A549 (cell line): ENCODE data around the gene EGFLAM. TPM values are rescaled to one million over a fixed set of nuclear protein-coding genes. Genes with fewer than 3 reads are reported as not detected.

Experiments
- ATAC-seq, 2 experiments: fragments of 200-7000 bp in 1 of 2; fragments of >200 bp in 1 of 2; cut with Nextera tagmentation in 1 of 2; cut with Tn5 transposase in 1 of 2; 3 replicates each; pipeline versions ENCODE4 v1.8.0 to v1.9.1; 2018 to 2020; ENCODE audit warnings: mild to moderate bottlenecking in 1 of 2, moderate library complexity in 1 of 2
- CTCF ChIA-PET: fragments of 300-600 bp; sonication (Branson Sonifier 250); formaldehyde crosslinking; extraction: SDS; loops from one replicate; lab custom pipeline; 2021; ENCODE audit warnings: antibody characterized with exemption, inconsistent platforms; lab: Yijun Ruan, JAX
- POLR2A ChIA-PET: fragments of 350-600 bp; formaldehyde crosslinking; extraction: SDS; loops from one replicate; lab custom pipeline; 2021; ENCODE audit warnings: antibody characterized with exemption, inconsistent platforms; lab: Yijun Ruan, JAX
- DNase-seq, 2 experiments: peaks; one replicate each; pipeline versions ENCODE4 v3.0.0 to v3.0.0-alpha.2; 2011 to 2016; ENCODE audit warnings: low read depth in 1 of 2, low spot score in 1 of 2
- FAIRE-seq: peaks from 2 replicates; lab custom pipeline; 2011; peaks lifted over from hg19 to GRCh38; lab: Jason Lieb, UNC
- H3K27ac ChIP-seq, 2 experiments: fragments of >200 bp; sonication (Bioruptor Twin); formaldehyde crosslinking; 3 replicates each; pipeline ENCODE4 v1.5.1; 2016 to 2017
- H3K4me1 ChIP-seq: fragments of >200 bp; sonication (Bioruptor Twin); formaldehyde crosslinking; 3 replicates; pipeline ENCODE4 v1.6.1; 2016
- H3K4me2 ChIP-seq: fragments of >200 bp; sonication (Bioruptor Twin); formaldehyde crosslinking; 3 replicates; pipeline ENCODE4 v1.6.1; 2016
- H3K4me3 ChIP-seq: fragments of >200 bp; sonication (Bioruptor Twin); formaldehyde crosslinking; 3 replicates; pipeline ENCODE4 v1.5.1; 2016
- H3K9me3 ChIP-seq: fragments of >200 bp; sonication (Bioruptor Twin); formaldehyde crosslinking; 3 replicates; pipeline ENCODE4 v1.6.1; 2016
- BHLHE40 ChIP-seq: IDR thresholded peaks from 2 replicates; pipeline ENCODE4 v1.6.1; 2012; ENCODE audit warnings: low read depth, low read length, inconsistent platforms
- CBX2 ChIP-seq: fragments of 200-600 bp; sonication (generic); IDR thresholded peaks from 2 replicates; pipeline ENCODE4 v1.6.1; 2016; ENCODE audit warnings: low read depth, mild to moderate bottlenecking, borderline replicate concordance
- CBX8 ChIP-seq: fragments of 200-600 bp; sonication (generic); IDR thresholded peaks from 2 replicates; pipeline ENCODE4 v1.6.1; 2016
- CEBPB ChIP-seq, 2 experiments: fragments of >200 bp in 1 of 2; sonication (Bioruptor Twin) in 1 of 2; formaldehyde crosslinking in 1 of 2; IDR thresholded peaks; 2 replicates each; pipeline ENCODE4 v1.6.1; 2012 to 2016
- CHD4 ChIP-seq: fragments of 200-600 bp; sonication (generic); IDR thresholded peaks from 2 replicates; pipeline ENCODE4 v1.6.1; 2016; ENCODE audit warnings: antibody characterized with exemption, mild to moderate bottlenecking, borderline replicate concordance
- CTCF ChIP-seq: fragments of >200 bp; sonication (Bioruptor Twin); formaldehyde crosslinking; IDR thresholded peaks from 3 replicates; pipeline ENCODE4 v1.5.1; 2016
- E2F6 ChIP-seq: IDR thresholded peaks from 2 replicates; pipeline ENCODE4 v1.6.1; 2012; ENCODE audit warnings: low read depth, borderline replicate concordance
- EHF ChIP-seq: fragments of 250-450 bp; sonication (Bioruptor Pico); IDR thresholded peaks from 2 replicates; pipeline ENCODE4 v1.5.0; 2020; ENCODE audit warnings: mild to moderate bottlenecking
- ELK1 ChIP-seq: fragments of 150-350 bp; IDR thresholded peaks from 2 replicates; pipeline ENCODE4 v1.6.1; 2014; ENCODE audit warnings: low read depth, mild to moderate bottlenecking, low read length
- GATA3 ChIP-seq: IDR thresholded peaks from 2 replicates; pipeline ENCODE4 v1.6.1; 2012; ENCODE audit warnings: borderline replicate concordance
- HDAC2 ChIP-seq: fragments of 200-600 bp; sonication (generic); IDR thresholded peaks from 2 replicates; pipeline ENCODE4 v1.6.1; 2016
- HEYL ChIP-seq: fragments of 250-450 bp; sonication (Bioruptor Pico); IDR thresholded peaks from 2 replicates; pipeline ENCODE4 v1.8.0; 2021; ENCODE audit warnings: mild to moderate bottlenecking, moderate library complexity
- HOXB5 ChIP-seq: fragments of 250-450 bp; sonication (Bioruptor Pico); IDR thresholded peaks from 2 replicates; pipeline ENCODE4 v1.5.0; 2020; ENCODE audit warnings: mild to moderate bottlenecking, moderate library complexity
- JUN ChIP-seq, 2 experiments: fragments of >200 bp; sonication (Bioruptor Twin); formaldehyde crosslinking; IDR thresholded peaks; 2 replicates in 1 of 2; 3 replicates in 1 of 2; pipeline ENCODE4 v1.6.1; 2016 to 2017
- KDM5A ChIP-seq: fragments of 200-600 bp; sonication (generic); IDR thresholded peaks from 2 replicates; pipeline ENCODE4 v1.6.1; 2016; ENCODE audit warnings: antibody characterized with exemption, mild to moderate bottlenecking
- MAFK ChIP-seq: fragments of 450-650 bp; IDR thresholded peaks from 2 replicates; pipeline ENCODE4 v1.6.1; 2014; ENCODE audit not compliant: partially characterized antibody
- PHF8 ChIP-seq: fragments of 200-600 bp; sonication (generic); IDR thresholded peaks from 2 replicates; pipeline ENCODE4 v1.6.1; 2016; ENCODE audit warnings: low read depth, mild to moderate bottlenecking, antibody characterized with exemption, moderate library complexity, borderline replicate concordance
- POLR2A ChIP-seq: IDR thresholded peaks from 2 replicates; pipeline ENCODE4 v1.6.1; 2012; ENCODE audit warnings: mild to moderate bottlenecking, low read length
- POLR2AphosphoS2 ChIP-seq: conservative IDR thresholded peaks from 2 replicates; pipeline ENCODE4 v1.6.1; 2012; ENCODE audit warnings: low read length, improper control_type of control experiment, inconsistent platforms
- RARB ChIP-seq: fragments of 250-450 bp; sonication (Bioruptor Pico); IDR thresholded peaks from 2 replicates; pipeline ENCODE4 v1.8.0; 2021; ENCODE audit warnings: mild to moderate bottlenecking, moderate library complexity
- RFX5 ChIP-seq: fragments of 450-650 bp; IDR thresholded peaks from 2 replicates; pipeline ENCODE4 v1.7.1; 2014; ENCODE audit warnings: antibody characterized with exemption, mild to moderate bottlenecking, moderate library complexity
- RNF2 ChIP-seq: fragments of 200-600 bp; sonication (generic); IDR thresholded peaks from 2 replicates; pipeline ENCODE4 v1.6.1; 2016; ENCODE audit warnings: low read depth, mild to moderate bottlenecking, antibody characterized with exemption, moderate library complexity, borderline replicate concordance
- SREBF2 ChIP-seq: fragments of 450-650 bp; IDR thresholded peaks from 2 replicates; pipeline ENCODE4 v1.6.1; 2014; ENCODE audit warnings: mild to moderate bottlenecking, moderate library complexity
- TFCP2L1 ChIP-seq: fragments of 250-450 bp; sonication (Bioruptor Pico); IDR thresholded peaks from 2 replicates; pipeline ENCODE4 v1.5.0; 2021; ENCODE audit warnings: mild to moderate bottlenecking
- ZFP36 ChIP-seq: fragments of 450-650 bp; IDR thresholded peaks from 2 replicates; pipeline ENCODE4 v1.6.1; 2014; ENCODE audit warnings: borderline replicate concordance; ENCODE audit not compliant: partially characterized antibody
- ZNF302 ChIP-seq: fragments of 250-450 bp; sonication (Bioruptor Pico); IDR thresholded peaks from 2 replicates; pipeline ENCODE4 v1.9.0; 2021; ENCODE audit warnings: inconsistent platforms, mild to moderate bottlenecking, moderate library complexity
- ZSCAN20 ChIP-seq: fragments of 250-450 bp; sonication (Bioruptor Pico); IDR thresholded peaks from 2 replicates; pipeline ENCODE4 v1.8.0; 2022; ENCODE audit warnings: mild to moderate bottlenecking, moderate library complexity
- WGBS: methylation state at CpG from one replicate; pipeline ENCODE4 v1.1.6; 2017; ENCODE audit errors: missing lambda C conversion rate; 5-methylcytosine and 5-hydroxymethylcytosine counted together
- polyA plus RNA-seq, 4 experiments: library from polyadenylated mRNA; depleted of rRNA in 3 of 4; stranded (reverse); fragments of >200 nt; fragmentation: RNase III in 1 of 4; extraction: RNeasy Plus Mini Kit Qiagen cat#74134 plus additional on column Dnase treatment in 1 of 4; gene quantifications; 2 replicates in 3 of 4; 3 replicates in 1 of 4; pipeline ENCODE4 v1.2.3, GENCODE V29; 2011 to 2017
- TF ChIP-seq, protein P1 (sequence below): IDR thresholded peaks from 2 replicates; pipeline ENCODE4 v1.6.1; 2012
- TF ChIP-seq, protein P2 (sequence below): fragments of >200 bp; sonication (Bioruptor Twin); formaldehyde crosslinking; IDR thresholded peaks from 2 replicates; pipeline ENCODE4 v1.6.1; 2016
- TF ChIP-seq, protein P3 (sequence below): fragments of 450-650 bp; IDR thresholded peaks from 2 replicates; pipeline ENCODE4 v1.6.1; 2014; ENCODE audit warnings: antibody characterized with exemption

The EGFLAM gene
- polyA plus RNA-seq, 2 of the 4 experiments (the other 2 are of a cell fraction): 0.13 TPM; not detected in 1

DNA sequence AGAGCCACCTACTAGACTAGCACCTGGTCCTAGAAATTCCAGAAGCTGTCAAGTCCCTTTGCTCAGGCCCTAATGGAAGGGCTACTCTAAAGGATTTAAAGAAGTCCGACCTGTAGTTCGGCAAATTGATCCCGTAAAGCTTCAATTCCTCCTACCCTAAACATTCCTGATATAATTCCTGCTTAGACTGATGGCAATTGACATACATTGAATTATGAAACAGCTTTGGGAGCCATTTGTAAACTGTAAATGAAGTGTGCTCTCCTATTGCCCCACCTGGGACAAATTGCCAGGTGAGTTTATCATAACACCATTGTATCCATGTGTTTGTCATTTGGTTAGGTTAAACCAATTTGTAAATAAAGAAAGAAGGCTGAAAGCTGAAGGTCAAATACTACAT lies 104.4 kb downstream of the EGFLAM start:
- TF ChIP-seq HOXB5: no peak
- no peak for TF ChIP-seq POLR2A
- TF ChIP-seq HEYL (CRISPR knock-in tag): no peak
- TF ChIP-seq MAFK: no peak
- TF ChIP-seq, protein P1, sequence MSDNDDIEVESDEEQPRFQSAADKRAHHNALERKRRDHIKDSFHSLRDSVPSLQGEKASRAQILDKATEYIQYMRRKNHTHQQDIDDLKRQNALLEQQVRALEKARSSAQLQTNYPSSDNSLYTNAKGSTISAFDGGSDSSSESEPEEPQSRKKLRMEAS: no peak
- no peak for TF ChIP-seq PHF8
- TF ChIP-seq RARB: no peak
- TF ChIP-seq SREBF2: no peak
- no peak for TF ChIP-seq TFCP2L1 (CRISPR knock-in tag)
- no peak for TF ChIP-seq RFX5
- TF ChIP-seq, protein P2, sequence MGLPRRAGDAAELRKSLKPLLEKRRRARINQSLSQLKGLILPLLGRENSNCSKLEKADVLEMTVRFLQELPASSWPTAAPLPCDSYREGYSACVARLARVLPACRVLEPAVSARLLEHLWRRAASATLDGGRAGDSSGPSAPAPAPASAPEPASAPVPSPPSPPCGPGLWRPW: no peak
- no peak for TF ChIP-seq JUN (IDR thresholded peaks at IDR 0.05)
- Histone ChIP-seq H3K4me2 (no peak overlapping the region), H3K4me1 (no peaks in the 10 kb centered on the region), H3K27ac (no peak overlapping the region), H3K4me3 (no peak overlapping the region), H3K9me3 (no peaks in the 10 kb centered on the region)
- WGBS: 29% methylated on average over 3 of the region's 3 CpGs
- ChIA-PET POLR2A (no interaction called here), CTCF (interaction anchor here (1.2 to 2.6 kb wide), 4 partner anchors 14 to 97 kb away, joined by 4 to 12 read pairs (median 6); no protein-coding TSS in a partner anchor)
- DNase-seq (no peak), FAIRE-seq (no peak), ATAC-seq (no peak)

GRCh38 chr5:38364825-38365224 lies 106.5 kb downstream of the EGFLAM start:
- CTCF ChIA-PET: interaction anchor here (1.1 to 3.3 kb wide), 3 partner anchors 11 to 56 kb away, joined by 3 to 17 read pairs (median 3); no protein-coding TSS in a partner anchor
- Histone ChIP-seq H3K4me3 (no peak overlapping the region), H3K4me2 (no peak overlapping the region), H3K9me3 (no peaks in the 10 kb centered on the region)
- WGBS: 0% methylated on average over 2 of the region's 2 CpGs
- DNase-seq (no peak), ATAC-seq (no peak)
- no peak for TF ChIP-seq ZSCAN20 (CRISPR knock-in tag)
- TF ChIP-seq, protein P3, sequence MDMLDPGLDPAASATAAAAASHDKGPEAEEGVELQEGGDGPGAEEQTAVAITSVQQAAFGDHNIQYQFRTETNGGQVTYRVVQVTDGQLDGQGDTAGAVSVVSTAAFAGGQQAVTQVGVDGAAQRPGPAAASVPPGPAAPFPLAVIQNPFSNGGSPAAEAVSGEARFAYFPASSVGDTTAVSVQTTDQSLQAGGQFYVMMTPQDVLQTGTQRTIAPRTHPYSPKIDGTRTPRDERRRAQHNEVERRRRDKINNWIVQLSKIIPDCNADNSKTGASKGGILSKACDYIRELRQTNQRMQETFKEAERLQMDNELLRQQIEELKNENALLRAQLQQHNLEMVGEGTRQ: no peak
- TF ChIP-seq KDM5A: no peak
- no peak for TF ChIP-seq CBX8
- TF ChIP-seq, all 56 proteins: peak for 0
- no peak for FAIRE-seq
- no peak overlapping the region for H3K27ac ChIP-seq
- POLR2A ChIA-PET: no interaction called here
- H3K4me1 ChIP-seq: no peaks in the 10 kb centered on the region

DNA sequence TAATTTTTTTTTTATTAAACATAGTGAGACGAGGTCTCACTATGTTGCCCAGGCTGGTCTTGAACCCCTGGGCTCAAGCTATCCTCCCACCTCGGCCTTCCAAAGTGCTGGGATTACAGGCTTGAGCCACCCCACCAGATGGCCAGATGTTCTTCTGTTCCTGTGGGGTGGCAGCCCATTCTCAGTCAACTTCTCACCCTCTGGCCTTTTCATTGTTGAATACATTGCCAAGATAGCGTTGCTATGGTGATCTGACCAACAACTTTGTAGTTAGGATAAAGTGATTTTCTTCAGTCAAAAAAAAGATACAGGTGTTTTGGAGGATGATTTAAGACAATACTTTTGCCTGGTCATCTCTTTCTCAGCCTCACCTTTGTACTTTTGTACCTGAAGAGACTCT lies 109.1 kb downstream of the EGFLAM start:
- no peak overlapping the region for H3K27ac ChIP-seq
- no peak overlapping the region for H3K4me3 ChIP-seq
- TF ChIP-seq HOXB5 (no peak), BHLHE40 (no peak), RNF2 (no peak), CEBPB (IDR thresholded peaks at IDR 0.05) (no peak), ELK1 (no peak), CHD4 (no peak), ZNF302 (no peak), EHF (CRISPR knock-in tag) (no peak), E2F6 (no peak), ZFP36 (no peak), POLR2AphosphoS2 (no peak), CBX2 (no peak), CTCF (no peak), GATA3 (no peak), HDAC2 (no peak), POLR2A (no peak)
- no peaks in the 10 kb centered on the region for H3K9me3 ChIP-seq
- ChIA-PET POLR2A (interaction anchor here (0.5 kb wide), 1 partner anchor 17 kb away, joined by 5 read pairs; no protein-coding TSS in a partner anchor), CTCF (interaction anchor here (0.7 to 3.2 kb wide), 3 partner anchors 16 to 229 kb away, joined by 3 to 19 read pairs (median 4); no protein-coding TSS in a partner anchor)
- H3K4me2 ChIP-seq: no peak overlapping the region
- no peak for ATAC-seq
- no peak for FAIRE-seq
- no peak for DNase-seq
- 18% methylated on average over 3 of the region's 3 CpGs for WGBS
- no peaks in the 10 kb centered on the region for H3K4me1 ChIP-seq
